Measurements from ENCODE around the gene MVB12B. TPM values are rescaled to one million over a fixed set of nuclear protein-coding genes. Genes with fewer than 3 reads are reported as not detected.

Gene MVB12B
- polyA plus RNA-seq, 6 donors from 2014 or later: 1.2 to 2.6 (median 2.5) TPM; not detected in 1

GRCh38 chr9:126483468-126484073 lies 156.9 kb downstream of the MVB12B start:
- H3K4me1 Mint-ChIP-seq: peaks cover 17 to 29% (median 24%) of the 10 kb centered on the region in 3 donors
- H3K36me3 Mint-ChIP-seq: no peaks in the 10 kb centered on the region
- DNase-seq: no peak
- ATAC-seq (ENCODE audit: low read depth in 2 of 2): no peak
- H3K27me3 Mint-ChIP-seq: no peaks in the 10 kb centered on the region
- no peaks in the 10 kb centered on the region for H3K9me3 Mint-ChIP-seq
- H3K4me3 Mint-ChIP-seq: no peak overlapping the region
- no peak overlapping the region for H3K27ac Mint-ChIP-seq

- H3K9me3 Mint-ChIP-seq: no peaks in the 10 kb centered on the region
- no peak for DNase-seq
- H3K27me3 Mint-ChIP-seq: no peaks in the 10 kb centered on the region
- no peak overlapping the region for H3K4me3 Mint-ChIP-seq
- H3K36me3 Mint-ChIP-seq: no peaks in the 10 kb centered on the region
- peak overlapping the region in 1 of 6 donors; percentile 68 for H3K27ac Mint-ChIP-seq
- H3K4me1 Mint-ChIP-seq: peaks cover 11 to 21% (median 20%) of the 10 kb centered on the region in 3 donors
- ATAC-seq (ENCODE audit: low read depth in 2 of 2): no peak
These were observed 159.0 kb downstream of the MVB12B start for GRCh38 chr9:126485662-126486061.

GRCh38 chr9:126486276-126486675 lies 159.6 kb downstream of the MVB12B start:
- Mint-ChIP-seq H3K27ac (peak overlapping the region in 1 of 6 donors; percentile 73), H3K9me3 (no peaks in the 10 kb centered on the region), H3K4me1 (peaks cover 5 to 18% (median 14%) of the 10 kb centered on the region in 3 donors), H3K36me3 (no peaks in the 10 kb centered on the region), H3K27me3 (peaks cover 0 to 2% (median 0%) of the 10 kb centered on the region in 3 donors), H3K4me3 (no peak overlapping the region)
- no peak for DNase-seq
- no peak for ATAC-seq (ENCODE audit: low read depth in 2 of 2)

- Mint-ChIP-seq H3K4me3 (no peak overlapping the region), H3K36me3 (no peaks in the 10 kb centered on the region), H3K4me1 (peaks cover 0 to 13% (median 9%) of the 10 kb centered on the region in 3 donors), H3K9me3 (no peaks in the 10 kb centered on the region), H3K27me3 (peaks cover 0 to 4% (median 0%) of the 10 kb centered on the region in 3 donors), H3K27ac (no peak overlapping the region)
- ATAC-seq (ENCODE audit: low read depth in 2 of 2) (no peak), DNase-seq (no peak)
These were observed 161.2 kb downstream of the MVB12B start for GRCh38 chr9:126487856-126488255.

GRCh38 chr9:126488310-126488709 lies 161.7 kb downstream of the MVB12B start:
- Mint-ChIP-seq H3K27me3 (peaks cover 0 to 4% (median 0%) of the 10 kb centered on the region in 3 donors), H3K36me3 (no peaks in the 10 kb centered on the region), H3K9me3 (no peaks in the 10 kb centered on the region), H3K4me1 (peaks cover 0 to 13% (median 9%) of the 10 kb centered on the region in 3 donors), H3K27ac (no peak overlapping the region), H3K4me3 (peak overlapping the region in 2 of 8 donors; percentile 29 to 37)
- ATAC-seq (ENCODE audit: low read depth in 2 of 2): no peak
- DNase-seq: no peak

GRCh38 chr9:126488881-126489404 lies 162.3 kb downstream of the MVB12B start:
- peak overlapping the region in 2 of 8 donors; percentile 5 to 37 for H3K4me3 Mint-ChIP-seq
- ATAC-seq (ENCODE audit: low read depth in 2 of 2) (no peak), DNase-seq (no peak)
- H3K27me3 Mint-ChIP-seq: peaks cover 0 to 4% (median 0%) of the 10 kb centered on the region in 3 donors
- peaks cover 0 to 11% (median 6%) of the 10 kb centered on the region in 3 donors for H3K4me1 Mint-ChIP-seq
- no peaks in the 10 kb centered on the region for H3K9me3 Mint-ChIP-seq
- H3K36me3 Mint-ChIP-seq: no peaks in the 10 kb centered on the region
- H3K27ac Mint-ChIP-seq: no peak overlapping the region

- DNase-seq (no peak), ATAC-seq (ENCODE audit: low read depth in 2 of 2) (no peak)
- Mint-ChIP-seq H3K27me3 (peaks cover 0 to 4% (median 0%) of the 10 kb centered on the region in 3 donors), H3K27ac (no peak overlapping the region), H3K4me1 (peaks cover 0 to 11% (median 4%) of the 10 kb centered on the region in 3 donors), H3K36me3 (no peaks in the 10 kb centered on the region), H3K9me3 (no peaks in the 10 kb centered on the region), H3K4me3 (no peak overlapping the region)
These were observed 163.1 kb downstream of the MVB12B start for GRCh38 chr9:126489581-126490213.

- no peaks in the 10 kb centered on the region for H3K9me3 Mint-ChIP-seq
- ATAC-seq (ENCODE audit: low read depth in 2 of 2) (no peak), DNase-seq (no peak)
- peaks cover 0 to 4% (median 0%) of the 10 kb centered on the region in 3 donors for H3K27me3 Mint-ChIP-seq
- H3K27ac Mint-ChIP-seq: peak overlapping the region in 1 of 6 donors; percentile 20
- H3K36me3 Mint-ChIP-seq: no peaks in the 10 kb centered on the region
- H3K4me1 Mint-ChIP-seq: peaks cover 0 to 11% (median 4%) of the 10 kb centered on the region in 3 donors
- peak overlapping the region in 5 of 8 donors; percentile 3 to 65 (median 45) for H3K4me3 Mint-ChIP-seq
These were observed 163.6 kb downstream of the MVB12B start for GRCh38 chr9:126490214-126490631.

GRCh38 chr9:126490871-126491567 lies 164.4 kb downstream of the MVB12B start:
- peak; percentile 61 for DNase-seq
- H3K9me3 Mint-ChIP-seq: no peaks in the 10 kb centered on the region
- H3K4me3 Mint-ChIP-seq: peak overlapping the region in 2 of 8 donors; percentile 30 to 65
- peak in 1 of 2 donors; percentile 57 for ATAC-seq (ENCODE audit: low read depth in 2 of 2)
- no peaks in the 10 kb centered on the region for H3K36me3 Mint-ChIP-seq
- peaks cover 0 to 4% (median 0%) of the 10 kb centered on the region in 3 donors for H3K27me3 Mint-ChIP-seq
- H3K4me1 Mint-ChIP-seq: peaks cover 0 to 11% (median 4%) of the 10 kb centered on the region in 3 donors
- H3K27ac Mint-ChIP-seq: no peak overlapping the region

- Mint-ChIP-seq H3K27me3 (peaks cover 3 to 4% (median 3%) of the 10 kb centered on the region in 3 donors), H3K4me1 (peaks cover 0 to 11% (median 4%) of the 10 kb centered on the region in 3 donors), H3K27ac (no peak overlapping the region), H3K9me3 (no peaks in the 10 kb centered on the region), H3K4me3 (no peak overlapping the region), H3K36me3 (no peaks in the 10 kb centered on the region)
- no peak for ATAC-seq (ENCODE audit: low read depth in 2 of 2)
- DNase-seq: no peak
These were observed 164.9 kb downstream of the MVB12B start for GRCh38 chr9:126491568-126491879.

GRCh38 chr9:126491949-126492348 lies 165.3 kb downstream of the MVB12B start:
- H3K4me3 Mint-ChIP-seq: peak overlapping the region in 2 of 8 donors; percentile 29 to 61
- H3K27me3 Mint-ChIP-seq: peaks cover 4 to 7% (median 6%) of the 10 kb centered on the region in 3 donors
- H3K4me1 Mint-ChIP-seq: peaks cover 0 to 11% (median 4%) of the 10 kb centered on the region in 3 donors
- H3K27ac Mint-ChIP-seq: no peak overlapping the region
- no peaks in the 10 kb centered on the region for H3K36me3 Mint-ChIP-seq
- no peaks in the 10 kb centered on the region for H3K9me3 Mint-ChIP-seq
- no peak for DNase-seq
- no peak for ATAC-seq (ENCODE audit: low read depth in 2 of 2)

GRCh38 chr9:126494264-126494663 lies 167.6 kb downstream of the MVB12B start:
- no peak overlapping the region for H3K4me3 Mint-ChIP-seq
- no peaks in the 10 kb centered on the region for H3K36me3 Mint-ChIP-seq
- no peaks in the 10 kb centered on the region for H3K9me3 Mint-ChIP-seq
- no peak for DNase-seq
- H3K27me3 Mint-ChIP-seq: peaks cover 11 to 26% (median 21%) of the 10 kb centered on the region in 3 donors
- H3K27ac Mint-ChIP-seq: no peak overlapping the region
- H3K4me1 Mint-ChIP-seq: peaks cover 0 to 14% (median 9%) of the 10 kb centered on the region in 3 donors
- ATAC-seq (ENCODE audit: low read depth in 2 of 2): no peak

- no peak overlapping the region for H3K27ac Mint-ChIP-seq
- H3K27me3 Mint-ChIP-seq: peaks cover 11 to 31% (median 25%) of the 10 kb centered on the region in 3 donors
- H3K9me3 Mint-ChIP-seq: no peaks in the 10 kb centered on the region
- DNase-seq (no peak), ATAC-seq (ENCODE audit: low read depth in 2 of 2) (no peak)
- no peaks in the 10 kb centered on the region for H3K36me3 Mint-ChIP-seq
- H3K4me1 Mint-ChIP-seq: peaks cover 0 to 16% (median 14%) of the 10 kb centered on the region in 3 donors
- H3K4me3 Mint-ChIP-seq: no peak overlapping the region
These were observed 168.1 kb downstream of the MVB12B start for GRCh38 chr9:126494746-126495145.

Measured in naive B cell (primary cell).